22Rv1 (cell line): ENCODE results near the gene CD80.

Experiments used
- CTCF ChIP-seq: fragments of 450-650 bp; IDR thresholded peaks from 2 replicates; pipeline ENCODE4 v1.5.1; 2017; ENCODE audit warnings: mild to moderate bottlenecking
- ZFX ChIP-seq: fragments of 450-650 bp; IDR thresholded peaks from 2 replicates; pipeline ENCODE4 v1.6.1; 2017; ENCODE audit warnings: antibody characterized with exemption, borderline replicate concordance

- TF ChIP-seq CTCF (no peak), ZFX (no peak)
These were observed 29.8 kb upstream of the CD80 start for GRCh38 chr3:119589102-119589773.
